Hepatocyte (in vitro differentiated cells): ENCODE measurements around the gene CYB561.

ENCODE experiments used
- EZH2phosphoT487 ChIP-seq: fragments of 200-600 bp; sonication (generic); IDR thresholded peaks from one replicate; pipeline ENCODE4 v1.6.1; 2018; ENCODE audit warnings: antibody characterized with exemption, mild to moderate bottlenecking, low read depth, moderate library complexity; ENCODE audit not compliant: unreplicated experiment, severe bottlenecking
- TF ChIP-seq, protein P1 (sequence below): fragments of 200-600 bp; sonication (generic); IDR thresholded peaks from 2 replicates; pipeline ENCODE4 v1.5.1; 2016; ENCODE audit warnings: antibody characterized with exemption, mild to moderate bottlenecking; ENCODE audit not compliant: poor library complexity

DNA sequence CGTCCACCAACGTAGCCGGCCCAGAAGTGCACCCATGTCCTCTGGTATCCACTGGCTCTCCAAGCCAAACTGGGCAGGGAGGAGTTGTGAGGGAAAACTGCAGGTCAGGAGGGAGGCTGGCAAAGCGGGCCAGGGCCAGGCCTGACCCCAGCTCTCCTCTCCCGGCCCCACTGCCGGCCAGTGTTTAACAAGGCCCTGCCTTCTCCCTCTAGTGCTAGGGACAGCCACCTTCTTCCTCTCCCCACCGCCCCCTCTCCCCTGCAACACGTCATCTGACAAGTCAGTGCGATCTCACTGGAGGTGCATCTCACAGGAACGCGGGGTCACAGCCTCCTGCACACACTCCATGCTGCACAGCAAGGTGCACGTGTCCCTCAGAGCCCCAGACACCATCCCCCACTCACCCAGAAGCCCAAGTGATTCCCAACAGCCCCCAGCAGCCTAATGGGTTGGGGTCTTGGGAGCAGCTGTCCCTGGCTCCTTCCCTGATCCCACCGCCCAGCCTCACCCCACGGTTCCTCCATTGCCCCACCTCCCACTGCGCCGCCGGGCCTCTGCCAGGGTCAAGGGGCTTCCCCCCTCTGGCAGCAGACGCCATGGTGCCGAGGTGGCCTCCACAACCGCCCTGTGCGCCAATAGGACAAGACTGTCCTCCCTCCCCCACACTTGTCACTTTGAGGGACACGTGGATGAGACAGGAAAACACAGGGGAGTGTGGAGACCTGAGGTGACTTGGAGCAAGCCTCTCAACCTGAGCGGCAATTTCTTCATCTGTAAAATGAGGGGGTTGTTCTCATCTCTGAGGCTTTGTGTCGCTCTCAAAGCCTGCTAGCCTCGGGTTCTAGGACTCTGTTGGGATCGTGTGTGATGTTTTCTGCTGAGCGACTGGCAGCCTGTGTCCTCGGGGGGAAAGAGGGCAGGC, 29.6 kb upstream of the CYB561 start:
- TF ChIP-seq, protein P1, sequence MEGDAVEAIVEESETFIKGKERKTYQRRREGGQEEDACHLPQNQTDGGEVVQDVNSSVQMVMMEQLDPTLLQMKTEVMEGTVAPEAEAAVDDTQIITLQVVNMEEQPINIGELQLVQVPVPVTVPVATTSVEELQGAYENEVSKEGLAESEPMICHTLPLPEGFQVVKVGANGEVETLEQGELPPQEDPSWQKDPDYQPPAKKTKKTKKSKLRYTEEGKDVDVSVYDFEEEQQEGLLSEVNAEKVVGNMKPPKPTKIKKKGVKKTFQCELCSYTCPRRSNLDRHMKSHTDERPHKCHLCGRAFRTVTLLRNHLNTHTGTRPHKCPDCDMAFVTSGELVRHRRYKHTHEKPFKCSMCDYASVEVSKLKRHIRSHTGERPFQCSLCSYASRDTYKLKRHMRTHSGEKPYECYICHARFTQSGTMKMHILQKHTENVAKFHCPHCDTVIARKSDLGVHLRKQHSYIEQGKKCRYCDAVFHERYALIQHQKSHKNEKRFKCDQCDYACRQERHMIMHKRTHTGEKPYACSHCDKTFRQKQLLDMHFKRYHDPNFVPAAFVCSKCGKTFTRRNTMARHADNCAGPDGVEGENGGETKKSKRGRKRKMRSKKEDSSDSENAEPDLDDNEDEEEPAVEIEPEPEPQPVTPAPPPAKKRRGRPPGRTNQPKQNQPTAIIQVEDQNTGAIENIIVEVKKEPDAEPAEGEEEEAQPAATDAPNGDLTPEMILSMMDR = no peak
- TF ChIP-seq EZH2phosphoT487 = no peak
